ENCODE data around the gene GPR17. TPM values are rescaled to one million over a fixed set of nuclear protein-coding genes. Genes with fewer than 3 reads are reported as not detected.

Gene GPR17
- total RNA-seq, 1 donor from 2014 or later = not detected

GRCh38 chr2:127598711-127599110 lies 47.2 kb upstream of the GPR17 start:
- DNase-seq (ENCODE audit: low spot score in 2 of 2, unreplicated experiment in 2 of 2) = no peak
- TF ChIP-seq CTCF (IDR thresholded peaks at IDR 0.05; ENCODE audit: unreplicated experiment) = no peak
- Mint-ChIP-seq H3K4me1 (no peaks in the 10 kb centered on the region), H3K27ac (no peak overlapping the region), H3K9me3 (peaks cover 19% of the 10 kb centered on the region), H3K36me3 (peaks cover 5% of the 10 kb centered on the region), H3K27me3 (ENCODE audit: low read depth) (no peaks in the 10 kb centered on the region), H3K4me3 (no peak overlapping the region)

GRCh38 chr2:127599211-127599610 lies 46.7 kb upstream of the GPR17 start:
- no peaks in the 10 kb centered on the region for H3K27me3 Mint-ChIP-seq (ENCODE audit: low read depth)
- H3K27ac Mint-ChIP-seq = no peak overlapping the region
- TF ChIP-seq CTCF (IDR thresholded peaks at IDR 0.05; ENCODE audit: unreplicated experiment) = no peak
- H3K36me3 Mint-ChIP-seq = peaks cover 5% of the 10 kb centered on the region
- no peak overlapping the region for H3K4me3 Mint-ChIP-seq
- no peaks in the 10 kb centered on the region for H3K4me1 Mint-ChIP-seq
- peaks cover 21% of the 10 kb centered on the region for H3K9me3 Mint-ChIP-seq
- no peak for DNase-seq (ENCODE audit: low spot score in 2 of 2, unreplicated experiment in 2 of 2)

- H3K4me3 Mint-ChIP-seq = no peak overlapping the region
- peaks cover 14% of the 10 kb centered on the region for H3K9me3 Mint-ChIP-seq
- no peak overlapping the region for H3K27ac Mint-ChIP-seq
- no peaks in the 10 kb centered on the region for H3K27me3 Mint-ChIP-seq (ENCODE audit: low read depth)
- H3K4me1 Mint-ChIP-seq = no peaks in the 10 kb centered on the region
- no peak for TF ChIP-seq CTCF (IDR thresholded peaks at IDR 0.05; ENCODE audit: unreplicated experiment)
- peaks cover 5% of the 10 kb centered on the region for H3K36me3 Mint-ChIP-seq
- no peak for DNase-seq (ENCODE audit: low spot score in 2 of 2, unreplicated experiment in 2 of 2)
Observed at GRCh38 chr2:127604986-127605385, 41.0 kb upstream of the GPR17 start.

- Mint-ChIP-seq H3K27me3 (ENCODE audit: low read depth) (no peaks in the 10 kb centered on the region), H3K4me1 (no peaks in the 10 kb centered on the region), H3K36me3 (peaks cover 5% of the 10 kb centered on the region), H3K4me3 (no peak overlapping the region), H3K9me3 (peaks cover 14% of the 10 kb centered on the region), H3K27ac (no peak overlapping the region)
- no peak for TF ChIP-seq CTCF (IDR thresholded peaks at IDR 0.05; ENCODE audit: unreplicated experiment)
- DNase-seq (ENCODE audit: low spot score in 2 of 2, unreplicated experiment in 2 of 2) = peak in 1 of 2 experiments; percentile 13
Observed at GRCh38 chr2:127605691-127606263, 40.2 kb upstream of the GPR17 start.

GRCh38 chr2:127606625-127607398 lies 39.1 kb upstream of the GPR17 start:
- no peak overlapping the region for H3K27ac Mint-ChIP-seq
- H3K4me3 Mint-ChIP-seq = no peak overlapping the region
- H3K9me3 Mint-ChIP-seq = peaks cover 17% of the 10 kb centered on the region
- H3K36me3 Mint-ChIP-seq = peaks cover 5% of the 10 kb centered on the region
- DNase-seq (ENCODE audit: low spot score in 2 of 2, unreplicated experiment in 2 of 2) = no peak
- H3K27me3 Mint-ChIP-seq (ENCODE audit: low read depth) = no peaks in the 10 kb centered on the region
- no peak for TF ChIP-seq CTCF (IDR thresholded peaks at IDR 0.05; ENCODE audit: unreplicated experiment)
- H3K4me1 Mint-ChIP-seq = no peaks in the 10 kb centered on the region

Data from mesothelial cell of epicardium (in vitro differentiated cells).